Endodermal cell (in vitro differentiated cells): ENCODE results near the gene GPR160. TPM values are rescaled to one million over a fixed set of nuclear protein-coding genes. Genes with fewer than 3 reads are reported as not detected.

ENCODE experiments used
- DNase-seq: peaks from one replicate; pipeline ENCODE4 v3.0.0-alpha.2; 2017
- H3K27ac ChIP-seq: 2 replicates; pipeline ENCODE4 v1.5.1; 2013; ENCODE audit warnings: mild to moderate bottlenecking, low read depth, low read length, moderate library complexity
- H3K27me3 ChIP-seq: 2 replicates; pipeline ENCODE4 v1.6.1; 2013; ENCODE audit warnings: mild to moderate bottlenecking, low read length, moderate library complexity; ENCODE audit not compliant: insufficient read depth, control insufficient read depth, poor library complexity, severe bottlenecking
- H3K36me3 ChIP-seq: 2 replicates; pipeline ENCODE4 v1.7.0; 2013; ENCODE audit warnings: mild to moderate bottlenecking, low read length, moderate library complexity; ENCODE audit not compliant: control insufficient read depth, insufficient read depth
- H3K4me1 ChIP-seq: one replicate; pipeline ENCODE4 v1.7.0; 2013; ENCODE audit warnings: low read length; ENCODE audit not compliant: control insufficient read depth, insufficient read depth
- H3K4me3 ChIP-seq: 2 replicates; pipeline ENCODE4 v1.5.1; 2013; ENCODE audit warnings: mild to moderate bottlenecking, low read length, moderate library complexity
- H3K9ac ChIP-seq: 2 replicates; pipeline ENCODE4 v1.6.1; 2013; ENCODE audit warnings: mild to moderate bottlenecking, low read length, moderate library complexity; ENCODE audit not compliant: poor library complexity, severe bottlenecking; ENCODE audit errors: extremely low read depth
- H3K9me3 ChIP-seq: 2 replicates; pipeline ENCODE4 v1.6.1; 2013; ENCODE audit warnings: mild to moderate bottlenecking, low read length, moderate library complexity; ENCODE audit not compliant: control insufficient read depth
- H3K27ac Mint-ChIP-seq: 2 replicates; pipeline ENCODE4 v1.8.0; 2020; ENCODE audit warnings: mixed read lengths
- H3K27me3 Mint-ChIP-seq: 2 replicates; pipeline ENCODE4 v1.8.0; 2021; ENCODE audit warnings: mild to moderate bottlenecking, mixed read lengths; ENCODE audit not compliant: insufficient read depth
- H3K36me3 Mint-ChIP-seq: 2 replicates; pipeline ENCODE4 v1.8.0; 2020; ENCODE audit warnings: low read depth, mixed read lengths
- H3K4me1 Mint-ChIP-seq: 2 replicates; pipeline ENCODE4 v1.8.0; 2020; ENCODE audit warnings: mixed read lengths
- H3K4me3 Mint-ChIP-seq: 2 replicates; pipeline ENCODE4 v1.8.0; 2020; ENCODE audit warnings: mild to moderate bottlenecking, moderate library complexity, mixed read lengths
- H3K9me3 Mint-ChIP-seq: 2 replicates; pipeline ENCODE4 v1.8.0; 2020; ENCODE audit warnings: mild to moderate bottlenecking, mixed read lengths
- WGBS, 2 experiments: methylation state at CpG; one replicate each; pipeline versions ENCODE4 v1.1.5 to v1.1.7; 2013; ENCODE audit warnings: missing lambda C conversion rate in 2 of 2, mixed read lengths in 1 of 2; ENCODE audit not compliant: insufficient coverage in 1 of 2, insufficient read length in 1 of 2; 5-methylcytosine and 5-hydroxymethylcytosine counted together
- total RNA-seq, 2 donors: library from RNA; stranded (reverse); fragmentation: NEBNext Ultra II Directional in 1 of 2; extraction: Animal tissue kit (Norgen Biotek cat#: 25700) in 1 of 2; gene quantifications; 2 replicates in 1 of 2; 3 replicates in 1 of 2; pipeline ENCODE4 v1.2.1, GENCODE V29; 2021
- TF ChIP-seq, protein P1 (sequence below): fragments of 200-600 bp; sonication (generic); conservative IDR thresholded peaks from 2 replicates; pipeline ENCODE4 v1.5.0; 2021; ENCODE audit warnings: antibody characterized with exemption, mild to moderate bottlenecking

GPR160 gene
- total RNA-seq, 2 donors from 2014 or later: 6.9 to 8.6 TPM

DNA sequence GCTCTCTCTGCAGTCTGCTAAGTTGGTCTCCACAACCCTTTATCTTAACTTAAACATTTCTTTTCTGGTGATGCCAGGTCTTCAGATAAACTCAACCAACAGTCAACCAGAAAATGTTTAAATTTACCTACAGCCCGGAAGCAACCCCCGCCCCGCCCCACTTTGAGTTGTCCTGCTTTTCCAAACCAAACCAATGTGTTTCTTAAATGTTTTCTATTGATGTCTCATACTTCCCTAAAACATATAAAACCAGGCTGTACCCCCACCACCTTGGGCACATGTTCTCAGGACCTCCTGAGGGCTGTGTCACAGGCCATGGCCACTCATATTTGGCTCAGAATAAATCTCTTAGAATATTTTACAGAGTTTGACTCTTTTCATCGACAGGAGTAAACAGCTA is 13.2 kb upstream of the GPR160 start:
- Histone ChIP-seq H3K27me3 (peaks cover 29% of the 10 kb centered on the region), H3K27ac (no peak overlapping the region), H3K9me3 (no peaks in the 10 kb centered on the region), H3K36me3 (no peaks in the 10 kb centered on the region), H3K9ac (no peak overlapping the region), H3K4me1 (no peaks in the 10 kb centered on the region), H3K4me3 (no peak overlapping the region)
- WGBS, 2 experiments: 99 to 100% methylated on average over 2 to 4 of the region's 4 CpGs
- H3K4me1 Mint-ChIP-seq: peaks cover 3% of the 10 kb centered on the region
- no peak for DNase-seq
- H3K36me3 Mint-ChIP-seq: no peaks in the 10 kb centered on the region
- H3K27ac Mint-ChIP-seq: no peak overlapping the region
- H3K9me3 Mint-ChIP-seq: no peaks in the 10 kb centered on the region
- H3K4me3 Mint-ChIP-seq: no peak overlapping the region
- H3K27me3 Mint-ChIP-seq: peaks cover 3% of the 10 kb centered on the region
- TF ChIP-seq, protein P1, sequence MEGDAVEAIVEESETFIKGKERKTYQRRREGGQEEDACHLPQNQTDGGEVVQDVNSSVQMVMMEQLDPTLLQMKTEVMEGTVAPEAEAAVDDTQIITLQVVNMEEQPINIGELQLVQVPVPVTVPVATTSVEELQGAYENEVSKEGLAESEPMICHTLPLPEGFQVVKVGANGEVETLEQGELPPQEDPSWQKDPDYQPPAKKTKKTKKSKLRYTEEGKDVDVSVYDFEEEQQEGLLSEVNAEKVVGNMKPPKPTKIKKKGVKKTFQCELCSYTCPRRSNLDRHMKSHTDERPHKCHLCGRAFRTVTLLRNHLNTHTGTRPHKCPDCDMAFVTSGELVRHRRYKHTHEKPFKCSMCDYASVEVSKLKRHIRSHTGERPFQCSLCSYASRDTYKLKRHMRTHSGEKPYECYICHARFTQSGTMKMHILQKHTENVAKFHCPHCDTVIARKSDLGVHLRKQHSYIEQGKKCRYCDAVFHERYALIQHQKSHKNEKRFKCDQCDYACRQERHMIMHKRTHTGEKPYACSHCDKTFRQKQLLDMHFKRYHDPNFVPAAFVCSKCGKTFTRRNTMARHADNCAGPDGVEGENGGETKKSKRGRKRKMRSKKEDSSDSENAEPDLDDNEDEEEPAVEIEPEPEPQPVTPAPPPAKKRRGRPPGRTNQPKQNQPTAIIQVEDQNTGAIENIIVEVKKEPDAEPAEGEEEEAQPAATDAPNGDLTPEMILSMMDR: no peak

DNA sequence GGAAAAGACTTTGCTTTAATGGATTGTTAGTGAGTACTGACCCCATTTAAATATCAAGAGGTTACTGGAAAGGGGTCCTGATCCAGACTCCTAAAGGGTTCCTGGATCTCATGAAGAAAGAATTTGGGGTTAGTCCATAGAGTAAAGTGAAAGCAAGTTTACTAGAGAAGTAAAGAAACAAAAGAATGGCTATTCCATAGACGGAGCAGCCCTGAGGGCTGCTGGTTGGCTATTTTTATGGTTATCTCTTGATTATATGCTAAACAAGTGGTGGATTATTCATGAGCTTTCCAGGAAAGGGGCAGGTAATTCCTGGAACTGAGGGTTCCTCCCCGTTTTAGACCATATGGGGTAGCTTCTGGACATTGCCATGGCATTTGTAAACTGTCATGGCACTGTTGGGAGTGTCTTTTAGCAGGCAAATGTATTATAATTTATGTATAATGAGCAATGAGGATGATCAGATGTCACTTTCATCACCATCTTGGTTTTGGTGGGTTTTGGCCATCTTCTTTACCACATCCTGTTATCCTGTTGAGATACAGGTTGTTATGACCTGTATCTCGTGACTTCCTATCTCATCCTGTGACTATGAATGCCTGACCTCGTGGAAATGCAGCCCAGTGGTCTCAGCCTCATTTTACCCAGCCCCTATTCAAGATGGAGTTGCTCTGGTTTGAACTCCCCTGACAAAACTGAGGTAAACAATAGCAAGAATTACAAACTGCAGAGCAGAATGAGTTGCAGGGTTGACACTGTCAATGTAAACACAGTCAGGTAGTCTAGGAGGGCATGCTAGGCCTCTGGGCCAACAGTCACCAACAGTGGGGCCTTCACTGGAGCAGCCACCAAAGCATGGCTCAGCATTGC is 10.3 kb upstream of the GPR160 start:
- H3K9me3 ChIP-seq: no peaks in the 10 kb centered on the region
- no peak overlapping the region for H3K27ac Mint-ChIP-seq

DNA sequence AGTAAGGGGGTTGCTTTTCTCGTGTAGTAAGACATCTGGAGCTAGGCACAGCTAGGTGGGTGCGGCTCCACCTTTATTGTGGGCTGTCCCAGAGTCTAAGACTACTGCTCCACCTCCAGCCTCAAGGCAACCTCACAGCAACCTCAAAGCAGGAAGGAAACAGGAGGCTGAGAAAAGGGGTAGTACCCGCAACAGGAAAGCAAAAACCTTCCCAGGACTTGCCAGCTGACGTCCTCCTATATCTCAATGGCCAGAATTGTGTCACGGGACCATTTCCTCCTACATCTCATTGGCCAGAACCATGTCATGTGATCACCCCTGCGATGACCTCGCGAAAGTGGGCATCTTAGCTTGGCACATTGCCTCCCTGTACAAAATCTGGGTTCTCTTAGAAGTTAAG is 4.3 kb upstream of the GPR160 start:
- H3K4me3 ChIP-seq: no peak overlapping the region
- no peaks in the 10 kb centered on the region for H3K4me1 ChIP-seq
- TF ChIP-seq, protein P1: no peak
- Mint-ChIP-seq H3K4me1 (peaks cover 20% of the 10 kb centered on the region), H3K27me3 (no peaks in the 10 kb centered on the region), H3K27ac (no peak overlapping the region), H3K9me3 (peaks cover 6% of the 10 kb centered on the region), H3K4me3 (no peak overlapping the region), H3K36me3 (no peaks in the 10 kb centered on the region)
- H3K36me3 ChIP-seq: no peaks in the 10 kb centered on the region
- H3K27me3 ChIP-seq: peaks cover 5% of the 10 kb centered on the region
- H3K27ac ChIP-seq: no peak overlapping the region
- no peak for DNase-seq
- H3K9ac ChIP-seq: no peak overlapping the region
- no peaks in the 10 kb centered on the region for H3K9me3 ChIP-seq
- WGBS, 2 experiments: 93 to 96% methylated on average over 5 to 8 of the region's 8 CpGs

More for the DNA sequence above, 10.3 kb upstream of the GPR160 start:
- H3K4me3 ChIP-seq: no peak overlapping the region
- H3K27ac ChIP-seq: no peak overlapping the region
- no peaks in the 10 kb centered on the region for H3K36me3 Mint-ChIP-seq
- TF ChIP-seq, protein P1: no peak
- 86 to 91% methylated on average over 4 of the region's 4 CpGs for WGBS, 2 experiments
- no peaks in the 10 kb centered on the region for H3K27me3 Mint-ChIP-seq
- peaks cover 4% of the 10 kb centered on the region for H3K4me1 Mint-ChIP-seq
- no peak for DNase-seq
- H3K36me3 ChIP-seq: no peaks in the 10 kb centered on the region
- H3K27me3 ChIP-seq: peaks cover 10% of the 10 kb centered on the region
- H3K9me3 Mint-ChIP-seq: peaks cover 6% of the 10 kb centered on the region
- H3K4me3 Mint-ChIP-seq: no peak overlapping the region
- H3K4me1 ChIP-seq: no peaks in the 10 kb centered on the region
- H3K9ac ChIP-seq: no peak overlapping the region
